ENCODE data around the gene HEPACAM. TPM values are rescaled to one million over a fixed set of nuclear protein-coding genes. Genes with fewer than 3 reads are reported as not detected.

HEPACAM gene
- total RNA-seq, 2 donors from 2014 or later = not detected

- Histone ChIP-seq H3K9ac (ENCODE audit: extremely low read depth, low read length, poor library complexity, severe bottlenecking) (no peak overlapping the region), H3K27ac (ENCODE audit: low read depth, low read length) (no peak overlapping the region), H3K36me3 (ENCODE audit: control insufficient read depth, insufficient read depth, low read length) (no peaks in the 10 kb centered on the region), H3K9me3 (ENCODE audit: control insufficient read depth, low read length) (no peaks in the 10 kb centered on the region), H3K4me3 (ENCODE audit: low read length) (no peak overlapping the region), H3K4me1 (ENCODE audit: control insufficient read depth, insufficient read depth, low read length) (no peaks in the 10 kb centered on the region), H3K27me3 (ENCODE audit: control insufficient read depth, insufficient read depth, low read length, poor library complexity, severe bottlenecking) (peaks cover 5% of the 10 kb centered on the region)
- Mint-ChIP-seq H3K4me3 (no peak overlapping the region), H3K9me3 (no peaks in the 10 kb centered on the region), H3K36me3 (ENCODE audit: low read depth) (no peaks in the 10 kb centered on the region), H3K27ac (no peak overlapping the region), H3K4me1 (no peaks in the 10 kb centered on the region), H3K27me3 (ENCODE audit: insufficient read depth) (peaks cover 36% of the 10 kb centered on the region)
- WGBS, 2 experiments (ENCODE audit: insufficient coverage in 1 of 2, insufficient read length in 1 of 2) = 75 to 77% methylated on average over 3 to 4 of the region's 4 CpGs
- no peak for DNase-seq
- TF ChIP-seq, protein P1, sequence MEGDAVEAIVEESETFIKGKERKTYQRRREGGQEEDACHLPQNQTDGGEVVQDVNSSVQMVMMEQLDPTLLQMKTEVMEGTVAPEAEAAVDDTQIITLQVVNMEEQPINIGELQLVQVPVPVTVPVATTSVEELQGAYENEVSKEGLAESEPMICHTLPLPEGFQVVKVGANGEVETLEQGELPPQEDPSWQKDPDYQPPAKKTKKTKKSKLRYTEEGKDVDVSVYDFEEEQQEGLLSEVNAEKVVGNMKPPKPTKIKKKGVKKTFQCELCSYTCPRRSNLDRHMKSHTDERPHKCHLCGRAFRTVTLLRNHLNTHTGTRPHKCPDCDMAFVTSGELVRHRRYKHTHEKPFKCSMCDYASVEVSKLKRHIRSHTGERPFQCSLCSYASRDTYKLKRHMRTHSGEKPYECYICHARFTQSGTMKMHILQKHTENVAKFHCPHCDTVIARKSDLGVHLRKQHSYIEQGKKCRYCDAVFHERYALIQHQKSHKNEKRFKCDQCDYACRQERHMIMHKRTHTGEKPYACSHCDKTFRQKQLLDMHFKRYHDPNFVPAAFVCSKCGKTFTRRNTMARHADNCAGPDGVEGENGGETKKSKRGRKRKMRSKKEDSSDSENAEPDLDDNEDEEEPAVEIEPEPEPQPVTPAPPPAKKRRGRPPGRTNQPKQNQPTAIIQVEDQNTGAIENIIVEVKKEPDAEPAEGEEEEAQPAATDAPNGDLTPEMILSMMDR (conservative IDR thresholded peaks at IDR 0.05) = no peak
Measured at GRCh38 chr11:124928942-124929665, 6.7 kb downstream of the HEPACAM start.

- peaks cover 52% of the 10 kb centered on the region for H3K27me3 ChIP-seq (ENCODE audit: control insufficient read depth, insufficient read depth, low read length, poor library complexity, severe bottlenecking)
Measured at GRCh38 chr11:124923296-124923695, 12.6 kb downstream of the HEPACAM start.

GRCh38 chr11:124922831-124923230, 13.0 kb downstream of the HEPACAM start:
- WGBS, 2 experiments (ENCODE audit: insufficient coverage in 1 of 2, insufficient read length in 1 of 2) = 91 to 94% methylated on average over 3 to 4 of the region's 4 CpGs
- TF ChIP-seq, protein P1 (conservative IDR thresholded peaks at IDR 0.05) = no peak
- DNase-seq = no peak
- Histone ChIP-seq H3K27ac (ENCODE audit: low read depth, low read length) (no peak overlapping the region), H3K36me3 (ENCODE audit: control insufficient read depth, insufficient read depth, low read length) (no peaks in the 10 kb centered on the region), H3K4me1 (ENCODE audit: control insufficient read depth, insufficient read depth, low read length) (no peaks in the 10 kb centered on the region), H3K9me3 (ENCODE audit: control insufficient read depth, low read length) (no peaks in the 10 kb centered on the region), H3K9ac (ENCODE audit: extremely low read depth, low read length, poor library complexity, severe bottlenecking) (no peak overlapping the region), H3K27me3 (ENCODE audit: control insufficient read depth, insufficient read depth, low read length, poor library complexity, severe bottlenecking) (peaks cover 52% of the 10 kb centered on the region), H3K4me3 (ENCODE audit: low read length) (no peak overlapping the region)
- H3K27me3 Mint-ChIP-seq (ENCODE audit: insufficient read depth) = peaks cover 73% of the 10 kb centered on the region
- no peak overlapping the region for H3K27ac Mint-ChIP-seq
- no peaks in the 10 kb centered on the region for H3K36me3 Mint-ChIP-seq (ENCODE audit: low read depth)
- no peak overlapping the region for H3K4me3 Mint-ChIP-seq
- H3K4me1 Mint-ChIP-seq = no peaks in the 10 kb centered on the region
- H3K9me3 Mint-ChIP-seq = no peaks in the 10 kb centered on the region

More at GRCh38 chr11:124923296-124923695, 12.6 kb downstream of the HEPACAM start:
- Mint-ChIP-seq H3K27me3 (ENCODE audit: insufficient read depth) (peaks cover 73% of the 10 kb centered on the region), H3K4me1 (no peaks in the 10 kb centered on the region), H3K4me3 (no peak overlapping the region), H3K27ac (no peak overlapping the region), H3K36me3 (ENCODE audit: low read depth) (no peaks in the 10 kb centered on the region), H3K9me3 (no peaks in the 10 kb centered on the region)
- H3K9me3 ChIP-seq (ENCODE audit: control insufficient read depth, low read length) = no peaks in the 10 kb centered on the region
- H3K4me3 ChIP-seq (ENCODE audit: low read length) = no peak overlapping the region
- no peaks in the 10 kb centered on the region for H3K4me1 ChIP-seq (ENCODE audit: control insufficient read depth, insufficient read depth, low read length)
- TF ChIP-seq, protein P1 (conservative IDR thresholded peaks at IDR 0.05) = no peak
- no peak for DNase-seq
- no peak overlapping the region for H3K27ac ChIP-seq (ENCODE audit: low read depth, low read length)
- no peak overlapping the region for H3K9ac ChIP-seq (ENCODE audit: extremely low read depth, low read length, poor library complexity, severe bottlenecking)
- H3K36me3 ChIP-seq (ENCODE audit: control insufficient read depth, insufficient read depth, low read length) = no peaks in the 10 kb centered on the region
